Measurements from ENCODE around the gene SCFD2.
"Not testable (repeated sequence)": the region's sequence is repeated elsewhere in the genome, so short reads cannot be mapped to it uniquely, and the experiment has no call there.

Gene SCFD2

GRCh38 chr4:53043055-53043454 is 322.8 kb downstream of the SCFD2 start:
- no peak for DNase-seq

DNA sequence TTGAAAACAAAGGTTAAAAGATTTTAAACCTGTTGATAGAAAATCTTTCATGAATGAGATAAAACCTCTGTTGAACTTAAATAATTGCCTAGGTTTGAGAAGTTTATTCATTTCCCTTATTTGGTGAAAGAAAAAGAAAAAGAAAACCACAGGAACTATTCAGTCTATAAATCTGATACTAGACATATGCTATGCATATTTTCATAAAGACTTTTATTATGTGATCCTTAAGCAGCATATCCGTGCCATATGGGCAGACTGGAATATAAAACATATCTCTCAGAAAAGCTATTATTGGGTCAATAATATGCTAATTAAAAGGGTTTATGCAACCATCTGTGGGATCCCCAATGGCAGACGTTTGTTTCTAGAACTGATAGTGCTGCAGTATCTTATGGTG is 325.0 kb downstream of the SCFD2 start:
- DNase-seq: no peak

DNA sequence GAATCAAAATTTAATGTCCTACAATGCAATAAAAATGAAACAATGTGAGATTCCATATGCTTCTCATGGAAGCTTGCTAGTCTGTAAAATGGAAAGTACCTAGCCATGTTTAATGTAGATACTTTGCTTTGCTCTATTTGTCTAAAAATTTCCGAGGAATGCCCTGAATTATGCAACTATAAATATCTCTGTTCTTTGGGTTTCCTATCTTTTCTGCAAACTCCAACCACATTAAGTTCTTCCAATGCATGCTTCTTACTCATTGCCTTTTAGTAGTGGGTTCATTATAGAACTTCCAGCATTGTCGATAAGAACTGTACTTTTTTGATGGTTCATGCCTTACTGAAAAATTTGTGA is 325.4 kb downstream of the SCFD2 start:
- DNase-seq: no peak

- no peak for DNase-seq
Measured at GRCh38 chr4:53039741-53040458, 326.0 kb downstream of the SCFD2 start.

GRCh38 chr4:53037892-53038291 is 328.0 kb downstream of the SCFD2 start:
- no peak for DNase-seq

GRCh38 chr4:53032908-53033307 is 333.0 kb downstream of the SCFD2 start:
- DNase-seq: not testable (repeated sequence)

- DNase-seq: no peak
Measured at GRCh38 chr4:53026233-53026632, 339.6 kb downstream of the SCFD2 start.

DNA sequence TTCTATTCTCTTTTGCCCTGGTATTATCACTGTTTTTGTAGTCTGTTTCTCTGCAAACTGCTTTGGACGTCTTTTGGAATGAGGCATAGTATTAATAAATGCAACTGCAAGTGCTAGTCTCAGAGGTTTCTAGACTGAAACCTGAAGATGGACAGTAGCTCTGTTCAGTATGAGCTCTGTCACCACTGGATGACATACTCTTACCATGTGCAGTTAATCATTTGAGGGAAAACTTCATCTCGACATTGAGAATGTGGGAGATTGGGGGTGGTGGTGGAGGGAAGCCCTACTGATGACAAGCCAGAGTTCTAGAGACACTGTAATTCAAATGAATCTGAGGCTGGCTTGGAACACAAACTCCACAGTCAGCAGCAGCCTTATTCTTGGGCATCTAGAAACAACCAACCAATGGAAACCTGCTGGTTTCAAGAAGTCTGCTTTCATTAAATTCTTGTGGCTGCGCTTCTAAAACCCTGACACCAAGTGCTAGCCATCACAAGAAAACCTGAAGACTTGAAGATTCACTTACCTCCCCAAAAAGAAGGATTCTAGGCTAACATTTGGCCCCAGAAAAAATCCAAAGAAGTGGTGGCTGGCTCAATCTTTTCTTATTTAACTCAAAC is 342.1 kb downstream of the SCFD2 start:
- no peak for DNase-seq

- DNase-seq: no peak
Measured at GRCh38 chr4:53022513-53023100, 343.3 kb downstream of the SCFD2 start.

GRCh38 chr4:53021754-53022512 is 343.9 kb downstream of the SCFD2 start:
- DNase-seq: no peak

- no peak for DNase-seq
Measured at GRCh38 chr4:53019485-53020382, 346.1 kb downstream of the SCFD2 start.

DNA sequence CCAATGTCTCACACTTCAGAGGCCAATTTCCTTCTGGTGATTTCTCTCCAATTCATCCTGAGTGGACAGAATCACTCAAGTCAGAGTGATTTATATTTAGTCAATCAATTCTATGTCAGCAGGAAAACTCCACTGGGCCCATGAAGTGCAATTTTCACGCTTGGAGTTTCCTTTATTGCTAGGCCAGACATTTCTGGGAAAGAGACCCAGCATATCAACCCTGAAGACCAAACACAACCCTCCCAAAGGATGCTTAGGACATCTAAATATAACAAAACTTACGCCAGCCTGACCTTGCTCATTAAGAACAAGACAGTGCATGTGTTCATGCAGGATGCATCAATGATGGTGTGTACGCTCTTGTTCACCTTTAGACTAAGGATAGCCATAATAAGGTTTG is 347.4 kb downstream of the SCFD2 start:
- DNase-seq: no peak

DNA sequence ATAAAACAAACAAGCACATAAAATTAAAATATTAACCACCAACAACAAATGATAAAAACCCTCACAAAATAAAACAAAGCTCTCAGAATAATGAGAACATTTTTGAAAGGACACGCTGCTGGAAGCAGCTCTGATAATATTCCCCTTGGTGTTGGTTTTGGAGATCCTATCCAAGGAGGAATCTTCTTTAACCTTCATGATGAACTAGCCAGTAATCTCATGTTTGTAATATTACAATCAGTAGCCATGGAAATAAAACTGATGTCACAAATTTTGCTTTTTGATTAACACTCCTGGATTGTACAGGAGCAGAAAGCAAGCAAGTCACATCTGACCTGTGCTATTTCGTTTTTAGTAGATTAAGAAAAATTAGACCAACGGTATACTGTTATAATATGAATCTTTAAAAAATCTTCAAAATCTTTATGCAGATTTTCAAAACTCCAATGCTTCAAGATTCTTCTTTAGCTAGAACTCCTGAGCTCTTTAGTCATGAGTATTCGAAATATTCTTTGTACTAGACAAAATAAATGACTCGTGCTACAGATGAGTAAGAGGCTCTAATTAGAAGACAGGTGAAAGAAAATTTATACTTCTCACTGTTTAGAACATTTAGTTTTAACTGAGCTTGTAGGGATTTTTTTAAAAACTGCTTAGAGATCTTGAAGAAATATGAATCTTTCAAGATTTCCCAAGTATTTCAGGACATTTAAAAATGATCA is 349.6 kb downstream of the SCFD2 start:
- DNase-seq: no peak

DNA sequence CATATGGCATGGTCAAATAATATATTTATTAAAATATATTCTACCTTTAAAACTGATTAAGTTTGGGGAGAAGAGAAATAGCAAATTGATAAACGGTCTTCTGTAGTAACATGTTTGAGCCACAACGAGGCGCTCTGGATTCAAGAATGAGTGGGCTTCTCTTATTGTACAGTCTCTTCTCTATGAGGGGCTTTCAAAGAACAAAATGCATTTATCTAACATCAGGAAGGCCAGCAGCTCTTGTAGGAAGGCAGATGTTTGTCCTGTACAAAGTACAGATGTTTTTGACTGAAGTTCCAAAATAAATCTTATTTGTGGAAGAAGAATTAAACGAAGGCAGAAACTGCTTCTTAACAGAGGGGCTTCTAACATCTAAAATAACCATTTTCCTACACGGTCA is 350.2 kb downstream of the SCFD2 start:
- DNase-seq: peak; percentile 50 to 62

DNA sequence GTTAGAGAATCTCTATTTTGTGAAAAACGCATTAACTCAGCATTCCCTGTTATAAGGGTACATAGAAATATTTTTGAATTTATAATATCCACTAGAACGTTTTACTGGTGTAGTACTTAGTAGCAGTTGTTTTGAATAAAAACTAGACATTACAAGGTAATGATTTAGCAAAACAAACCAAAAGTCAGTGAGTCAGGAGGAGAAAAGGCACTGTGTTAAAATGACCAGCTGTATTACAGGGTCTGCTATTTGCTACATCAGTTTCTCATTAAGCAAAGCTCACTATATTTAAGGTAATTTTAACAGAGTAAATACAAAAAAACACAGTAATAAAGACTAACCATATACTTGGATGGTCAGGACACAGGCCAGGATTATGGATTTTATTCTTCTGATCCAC is 351.0 kb downstream of the SCFD2 start:
- no peak for DNase-seq

GRCh38 chr4:53013873-53014775 is 351.7 kb downstream of the SCFD2 start:
- no peak for DNase-seq

DNA sequence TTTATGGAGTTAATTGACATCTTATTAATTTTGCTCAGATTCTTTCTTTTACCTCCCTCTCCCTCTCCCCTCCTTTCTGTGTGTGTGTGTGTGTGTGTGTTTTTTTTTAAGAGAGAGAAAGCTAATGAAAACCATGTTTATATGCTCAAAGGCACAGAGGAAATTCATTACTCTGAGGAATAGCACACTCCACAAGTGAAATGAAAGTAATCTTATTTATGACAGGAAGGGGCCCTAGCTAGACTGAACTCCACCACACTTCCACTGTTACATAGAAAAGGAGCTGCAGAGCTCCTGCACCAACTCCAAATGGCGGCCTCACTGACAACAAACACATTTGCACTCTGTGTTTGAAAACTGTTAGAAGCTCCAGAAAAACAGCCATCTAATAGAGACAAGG is 353.1 kb downstream of the SCFD2 start:
- DNase-seq: no peak

DNA sequence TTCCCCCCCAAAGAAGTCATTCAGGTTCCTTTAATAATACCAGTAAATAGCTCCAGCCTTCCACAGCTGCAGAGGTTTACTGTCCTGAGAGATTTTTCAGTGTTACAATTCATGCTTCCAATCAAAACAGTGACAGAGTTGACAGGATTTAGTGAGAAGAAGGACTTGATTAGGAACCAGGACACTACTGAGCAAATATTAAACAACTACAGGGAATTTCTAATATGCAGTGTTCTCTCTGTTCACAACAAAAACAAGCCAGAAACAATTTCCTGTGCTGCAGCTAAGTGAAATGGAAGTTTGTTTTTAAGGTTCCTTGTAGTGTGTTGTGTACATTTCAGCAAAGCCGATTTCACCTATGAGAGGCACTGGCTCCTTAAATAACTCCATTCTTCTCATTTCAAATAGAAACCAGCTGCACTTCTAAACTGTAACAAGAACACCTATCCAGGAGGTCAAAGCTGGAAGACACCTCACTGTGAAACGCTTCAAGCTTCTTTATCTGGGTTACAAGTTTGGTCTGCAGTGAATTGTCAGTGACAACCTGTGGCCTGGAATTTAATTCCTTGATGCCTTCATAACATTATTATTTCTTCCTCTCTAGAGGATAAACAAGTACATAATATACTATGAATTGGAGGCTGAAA is 354.5 kb downstream of the SCFD2 start:
- no peak for DNase-seq

- DNase-seq: no peak
Measured at GRCh38 chr4:53010318-53010717, 355.5 kb downstream of the SCFD2 start.

DNA sequence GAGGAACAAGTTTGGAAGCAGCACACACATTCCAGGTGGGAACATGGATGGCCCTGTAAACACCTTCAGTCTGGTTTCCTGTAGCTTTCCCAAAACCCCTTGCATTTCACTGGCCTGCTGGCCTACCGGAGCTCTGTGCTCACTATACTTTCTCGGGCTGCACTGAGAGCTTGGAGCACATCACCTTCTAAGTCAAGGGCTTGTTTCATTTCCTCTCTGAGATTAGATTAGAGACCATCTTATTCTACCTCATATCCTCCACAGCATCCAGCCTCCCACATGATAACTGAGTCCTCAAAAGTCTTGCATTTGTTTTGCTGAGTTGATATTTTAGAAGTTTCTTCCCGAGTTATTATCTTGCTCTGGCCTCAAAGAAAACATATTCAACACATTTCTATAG is 356.0 kb downstream of the SCFD2 start:
- no peak for DNase-seq

Measured in SHP77 (cell line).